Osteocyte (in vitro differentiated cells): Measurements from ENCODE around the gene BACH2. TPM values are rescaled to one million over a fixed set of nuclear protein-coding genes. Genes with fewer than 3 reads are reported as not detected.

Experiments
- DNase-seq: peaks from one replicate; pipeline ENCODE4 v3.0.0; 2021; ENCODE audit warnings: mixed read lengths; ENCODE audit not compliant: unreplicated experiment; ENCODE audit errors: extremely low spot score
- H3K27ac Mint-ChIP-seq: one replicate; pipeline ENCODE4 v1.8.0; 2021; ENCODE audit warnings: mild to moderate bottlenecking, mixed read lengths; ENCODE audit not compliant: unreplicated experiment
- H3K27me3 Mint-ChIP-seq: one replicate; pipeline ENCODE4 v1.8.0; 2021; ENCODE audit warnings: mixed read lengths; ENCODE audit not compliant: unreplicated experiment
- H3K36me3 Mint-ChIP-seq: one replicate; pipeline ENCODE4 v1.8.0; 2021; ENCODE audit warnings: mixed read lengths; ENCODE audit not compliant: unreplicated experiment
- H3K4me1 Mint-ChIP-seq: one replicate; pipeline ENCODE4 v1.8.0; 2021; ENCODE audit warnings: mixed read lengths; ENCODE audit not compliant: unreplicated experiment
- H3K4me3 Mint-ChIP-seq: one replicate; pipeline ENCODE4 v1.8.0; 2021; ENCODE audit warnings: mild to moderate bottlenecking, moderate library complexity, mixed read lengths; ENCODE audit not compliant: unreplicated experiment
- H3K9me3 Mint-ChIP-seq: one replicate; pipeline ENCODE4 v1.8.0; 2021; ENCODE audit warnings: mixed read lengths; ENCODE audit not compliant: unreplicated experiment
- CTCF ChIP-seq: fragments of 200-600 bp; sonication (generic); IDR thresholded peaks from 2 replicates; pipeline ENCODE4 v1.5.0; 2021; ENCODE audit warnings: antibody characterized with exemption, mild to moderate bottlenecking, moderate library complexity
- total RNA-seq: library from RNA; stranded (reverse); gene quantifications from 2 replicates; pipeline ENCODE4 v1.2.1, GENCODE V29; 2021

Gene BACH2
- total RNA-seq, 1 donor from 2014 or later, result 1.6 TPM

DNA sequence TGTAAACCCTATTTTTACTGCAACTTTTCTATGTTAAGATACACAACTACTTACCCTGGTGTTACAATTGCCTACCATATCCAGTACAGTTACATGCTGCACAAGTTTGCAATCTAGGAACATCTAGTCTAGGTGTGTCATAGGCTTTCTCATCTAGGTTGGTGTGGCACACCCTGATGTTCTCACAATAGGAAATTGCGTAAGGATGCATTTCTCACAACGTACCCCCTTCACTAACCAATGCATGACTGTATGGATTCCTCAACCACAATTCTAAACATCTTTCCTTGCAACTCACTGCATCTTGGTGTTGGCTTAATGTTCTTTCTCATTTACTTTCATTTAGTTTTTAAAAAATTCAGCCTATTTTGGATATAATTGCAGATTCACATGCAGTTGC, 370.8 kb downstream of the BACH2 start:
- H3K27me3 Mint-ChIP-seq, result peaks cover 6% of the 10 kb centered on the region
- H3K9me3 Mint-ChIP-seq, result no peaks in the 10 kb centered on the region
- H3K4me3 Mint-ChIP-seq, result no peak overlapping the region
- H3K36me3 Mint-ChIP-seq, result no peaks in the 10 kb centered on the region
- no peak for TF ChIP-seq CTCF
- DNase-seq, result no peak
- H3K27ac Mint-ChIP-seq, result no peak overlapping the region
- H3K4me1 Mint-ChIP-seq, result no peaks in the 10 kb centered on the region

GRCh38 chr6:89924231-89924630, 372.4 kb downstream of the BACH2 start:
- no peak for TF ChIP-seq CTCF
- Mint-ChIP-seq H3K27me3 (peaks cover 6% of the 10 kb centered on the region), H3K36me3 (no peaks in the 10 kb centered on the region), H3K9me3 (no peaks in the 10 kb centered on the region), H3K4me1 (no peaks in the 10 kb centered on the region), H3K4me3 (no peak overlapping the region), H3K27ac (no peak overlapping the region)
- no peak for DNase-seq

- Mint-ChIP-seq H3K4me1 (no peaks in the 10 kb centered on the region), H3K27ac (no peak overlapping the region), H3K36me3 (no peaks in the 10 kb centered on the region), H3K4me3 (no peak overlapping the region), H3K27me3 (peaks cover 3% of the 10 kb centered on the region), H3K9me3 (peaks cover 6% of the 10 kb centered on the region)
- no peak for TF ChIP-seq CTCF
- no peak for DNase-seq
Observed at GRCh38 chr6:89921691-89922090, 375.0 kb downstream of the BACH2 start.

GRCh38 chr6:89921197-89921596, 375.4 kb downstream of the BACH2 start:
- Mint-ChIP-seq H3K4me3 (no peak overlapping the region), H3K9me3 (peaks cover 11% of the 10 kb centered on the region), H3K4me1 (no peaks in the 10 kb centered on the region), H3K27me3 (no peaks in the 10 kb centered on the region), H3K27ac (no peak overlapping the region), H3K36me3 (no peaks in the 10 kb centered on the region)
- DNase-seq, result peak; percentile 70
- no peak for TF ChIP-seq CTCF

- no peak for DNase-seq
- TF ChIP-seq CTCF, result no peak
- H3K27me3 Mint-ChIP-seq, result peaks cover 6% of the 10 kb centered on the region
- no peak overlapping the region for H3K27ac Mint-ChIP-seq
- peaks cover 19% of the 10 kb centered on the region for H3K9me3 Mint-ChIP-seq
- no peaks in the 10 kb centered on the region for H3K4me1 Mint-ChIP-seq
- H3K4me3 Mint-ChIP-seq, result no peak overlapping the region
- no peaks in the 10 kb centered on the region for H3K36me3 Mint-ChIP-seq
Observed at GRCh38 chr6:89917801-89918366, 378.8 kb downstream of the BACH2 start.
